Glutamatergic neuron (in vitro differentiated cells): ENCODE data around the gene USP49. TPM values are rescaled to one million over a fixed set of nuclear protein-coding genes. Genes with fewer than 3 reads are reported as not detected.
A peak's percentile ranks its signal among the peaks of the same experiment; 100 is the strongest.

Source experiments
- DNase-seq: peaks from one replicate; pipeline ENCODE4 v3.0.0; 2022
- H3K27ac Mint-ChIP-seq: one replicate; pipeline ENCODE4 v1.8.0; 2020; ENCODE audit warnings: mild to moderate bottlenecking, mixed read lengths, inconsistent platforms; ENCODE audit not compliant: unreplicated experiment
- H3K27me3 Mint-ChIP-seq: one replicate; pipeline ENCODE4 v1.8.0; 2020; ENCODE audit warnings: mild to moderate bottlenecking, moderate library complexity, mixed read lengths, inconsistent platforms; ENCODE audit not compliant: unreplicated experiment
- H3K36me3 Mint-ChIP-seq: one replicate; pipeline ENCODE4 v1.8.0; 2020; ENCODE audit warnings: mild to moderate bottlenecking, mixed read lengths, inconsistent platforms; ENCODE audit not compliant: unreplicated experiment
- H3K4me1 Mint-ChIP-seq: one replicate; pipeline ENCODE4 v1.8.0; 2020; ENCODE audit warnings: mild to moderate bottlenecking, low read depth, mixed read lengths, inconsistent platforms; ENCODE audit not compliant: unreplicated experiment
- H3K4me3 Mint-ChIP-seq: one replicate; pipeline ENCODE4 v1.8.0; 2020; ENCODE audit warnings: mild to moderate bottlenecking, mixed read lengths, inconsistent platforms; ENCODE audit not compliant: unreplicated experiment
- H3K9me3 Mint-ChIP-seq: one replicate; pipeline ENCODE4 v1.8.0; 2020; ENCODE audit warnings: mild to moderate bottlenecking, moderate library complexity, mixed read lengths, inconsistent platforms; ENCODE audit not compliant: unreplicated experiment
- CTCF ChIP-seq: fragments of 200-600 bp; sonication (generic); IDR thresholded peaks from one replicate; pipeline ENCODE4 v1.5.0; 2021; ENCODE audit not compliant: partially characterized antibody, unreplicated experiment
- total RNA-seq: library from RNA; stranded (reverse); fragmentation: NEBNext Ultra II Directional; extraction: Animal tissue kit (Norgen Biotek cat#: 25700); gene quantifications from one replicate; pipeline ENCODE4 v1.2.1, GENCODE V29; 2021; ENCODE audit not compliant: unreplicated experiment

USP49 gene
- total RNA-seq, 1 donor from 2014 or later: 14.7 TPM

GRCh38 chr6:41791984-41792383, 103.2 kb downstream of the USP49 start:
- Mint-ChIP-seq H3K27me3 (peaks cover 2% of the 10 kb centered on the region), H3K4me1 (no peaks in the 10 kb centered on the region)

GRCh38 chr6:41791305-41791704, 103.9 kb downstream of the USP49 start:
- TF ChIP-seq CTCF: no peak
- no peaks in the 10 kb centered on the region for H3K4me1 Mint-ChIP-seq
- no peak overlapping the region for H3K4me3 Mint-ChIP-seq
- H3K9me3 Mint-ChIP-seq: peaks cover 5% of the 10 kb centered on the region
- no peak for DNase-seq
- H3K27me3 Mint-ChIP-seq: peaks cover 2% of the 10 kb centered on the region
- H3K36me3 Mint-ChIP-seq: no peaks in the 10 kb centered on the region
- no peak overlapping the region for H3K27ac Mint-ChIP-seq

More at GRCh38 chr6:41791984-41792383, 103.2 kb downstream of the USP49 start:
- Mint-ChIP-seq H3K27ac (no peak overlapping the region), H3K4me3 (no peak overlapping the region), H3K9me3 (peaks cover 4% of the 10 kb centered on the region), H3K36me3 (no peaks in the 10 kb centered on the region)
- no peak for DNase-seq
- no peak for TF ChIP-seq CTCF

- peaks cover 4% of the 10 kb centered on the region for H3K27me3 Mint-ChIP-seq
- no peaks in the 10 kb centered on the region for H3K36me3 Mint-ChIP-seq
- no peaks in the 10 kb centered on the region for H3K4me1 Mint-ChIP-seq
- no peak for TF ChIP-seq CTCF
- H3K9me3 Mint-ChIP-seq: peaks cover 5% of the 10 kb centered on the region
- H3K4me3 Mint-ChIP-seq: peak overlapping the region; percentile 16
- no peak overlapping the region for H3K27ac Mint-ChIP-seq
- DNase-seq: no peak
Measured at GRCh38 chr6:41790045-41790444, 105.1 kb downstream of the USP49 start.

- TF ChIP-seq CTCF: no peak
- Mint-ChIP-seq H3K9me3 (peaks cover 5% of the 10 kb centered on the region), H3K4me1 (no peaks in the 10 kb centered on the region), H3K4me3 (peak overlapping the region; percentile 75), H3K27ac (no peak overlapping the region), H3K36me3 (no peaks in the 10 kb centered on the region), H3K27me3 (peaks cover 7% of the 10 kb centered on the region)
- no peak for DNase-seq
Measured at GRCh38 chr6:41789390-41789724, 105.8 kb downstream of the USP49 start.

DNA sequence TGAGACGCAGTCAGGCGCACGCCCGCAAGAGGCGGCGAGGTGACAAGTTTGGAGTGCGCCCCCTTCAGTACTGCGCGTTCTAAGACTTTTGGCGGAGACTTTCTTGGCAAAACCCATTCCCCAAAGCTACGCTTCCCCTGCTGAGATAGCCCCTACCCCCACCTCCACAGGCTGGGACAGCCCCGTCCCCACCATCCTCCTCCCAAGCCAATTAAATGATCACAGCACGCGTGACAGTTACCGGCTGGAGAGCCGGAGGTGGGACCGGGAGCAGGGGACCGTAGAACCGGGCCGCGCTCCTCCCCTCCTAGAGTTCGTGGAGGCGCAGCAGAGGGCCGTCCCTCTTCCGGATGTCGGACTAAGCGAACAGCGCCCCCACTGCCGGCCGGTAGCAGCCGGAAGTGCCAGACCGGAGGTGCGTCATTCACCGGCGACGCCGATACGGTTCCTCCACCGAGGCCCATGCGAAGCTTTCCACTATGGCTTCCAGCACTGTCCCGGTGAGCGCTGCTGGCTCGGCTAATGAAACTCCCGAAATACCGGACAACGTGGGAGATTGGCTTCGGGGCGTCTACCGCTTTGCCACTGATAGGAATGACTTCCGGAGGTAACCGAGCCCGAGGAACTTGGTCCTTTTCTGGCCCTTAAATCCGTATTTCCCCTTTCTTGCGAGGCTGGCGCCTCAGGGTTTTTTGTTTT, 107.8 kb downstream of the USP49 start, which contains the start of gene TOMM6:
Gene TOMM6, plus strand, starts transcription at position 476 of the 699 bp plus-strand sequence. Its CDS starts 4 bp downstream, at position 480.
- H3K4me1 Mint-ChIP-seq: no peaks in the 10 kb centered on the region
- peak; percentile 100 for TF ChIP-seq CTCF
- peaks cover 5% of the 10 kb centered on the region for H3K9me3 Mint-ChIP-seq
- peak within 1 kb of the TSS; percentile 91 for H3K4me3 Mint-ChIP-seq
- H3K27ac Mint-ChIP-seq: peak within 1 kb of the TSS; percentile 86
- H3K27me3 Mint-ChIP-seq: peaks cover 9% of the 10 kb centered on the region
- no peaks in the 10 kb centered on the region for H3K36me3 Mint-ChIP-seq
- peak; percentile 95 for DNase-seq
